ENCODE measurements around the gene HOMER3.

DNA sequence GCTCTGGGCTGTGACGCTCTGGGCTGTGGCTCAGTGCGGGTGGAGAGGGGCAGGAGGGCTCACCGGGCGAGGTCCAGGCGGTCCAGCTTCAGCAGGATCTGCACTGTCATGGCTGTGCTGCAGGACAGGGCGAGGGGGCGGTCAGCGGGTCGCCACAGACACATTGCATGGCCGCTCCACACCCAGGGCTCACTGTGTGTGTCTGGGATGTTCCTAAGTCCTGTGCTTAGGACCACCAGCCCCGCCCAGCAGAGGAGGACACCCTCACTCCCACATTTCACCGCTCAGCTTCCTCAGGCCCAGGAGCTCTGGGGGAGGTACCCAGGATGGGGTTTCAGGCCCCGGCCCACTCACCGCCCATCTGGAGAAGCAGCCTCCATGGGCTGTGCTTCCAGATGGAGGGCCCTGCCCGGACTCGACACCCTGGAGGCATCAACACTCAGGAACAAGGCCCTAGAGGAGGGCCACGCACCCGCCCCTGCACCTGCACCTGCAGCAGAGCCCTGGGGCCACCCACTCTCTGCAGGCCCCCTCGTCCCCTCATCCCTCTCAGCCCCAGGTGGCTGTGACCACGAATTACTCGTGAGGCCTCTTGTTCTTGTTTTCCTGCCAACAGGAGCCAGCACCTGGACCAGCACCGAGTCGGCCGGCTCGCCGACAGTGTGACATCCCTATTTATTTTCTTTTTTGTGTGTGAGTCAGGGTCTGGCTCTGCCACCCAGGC, 35.3 kb downstream of the HOMER3 start:
- no peak for TF ChIP-seq POLR2A (IDR thresholded peaks at IDR 0.05)
- TF ChIP-seq, protein P1, sequence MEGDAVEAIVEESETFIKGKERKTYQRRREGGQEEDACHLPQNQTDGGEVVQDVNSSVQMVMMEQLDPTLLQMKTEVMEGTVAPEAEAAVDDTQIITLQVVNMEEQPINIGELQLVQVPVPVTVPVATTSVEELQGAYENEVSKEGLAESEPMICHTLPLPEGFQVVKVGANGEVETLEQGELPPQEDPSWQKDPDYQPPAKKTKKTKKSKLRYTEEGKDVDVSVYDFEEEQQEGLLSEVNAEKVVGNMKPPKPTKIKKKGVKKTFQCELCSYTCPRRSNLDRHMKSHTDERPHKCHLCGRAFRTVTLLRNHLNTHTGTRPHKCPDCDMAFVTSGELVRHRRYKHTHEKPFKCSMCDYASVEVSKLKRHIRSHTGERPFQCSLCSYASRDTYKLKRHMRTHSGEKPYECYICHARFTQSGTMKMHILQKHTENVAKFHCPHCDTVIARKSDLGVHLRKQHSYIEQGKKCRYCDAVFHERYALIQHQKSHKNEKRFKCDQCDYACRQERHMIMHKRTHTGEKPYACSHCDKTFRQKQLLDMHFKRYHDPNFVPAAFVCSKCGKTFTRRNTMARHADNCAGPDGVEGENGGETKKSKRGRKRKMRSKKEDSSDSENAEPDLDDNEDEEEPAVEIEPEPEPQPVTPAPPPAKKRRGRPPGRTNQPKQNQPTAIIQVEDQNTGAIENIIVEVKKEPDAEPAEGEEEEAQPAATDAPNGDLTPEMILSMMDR (IDR thresholded peaks at IDR 0.05) = no peak

All from esophagus squamous epithelium (tissue), 4 donors.